ENCODE data around the gene TBC1D22A.
A peak's percentile ranks its signal among the peaks of the same experiment; 100 is the strongest.

Gene TBC1D22A

DNA sequence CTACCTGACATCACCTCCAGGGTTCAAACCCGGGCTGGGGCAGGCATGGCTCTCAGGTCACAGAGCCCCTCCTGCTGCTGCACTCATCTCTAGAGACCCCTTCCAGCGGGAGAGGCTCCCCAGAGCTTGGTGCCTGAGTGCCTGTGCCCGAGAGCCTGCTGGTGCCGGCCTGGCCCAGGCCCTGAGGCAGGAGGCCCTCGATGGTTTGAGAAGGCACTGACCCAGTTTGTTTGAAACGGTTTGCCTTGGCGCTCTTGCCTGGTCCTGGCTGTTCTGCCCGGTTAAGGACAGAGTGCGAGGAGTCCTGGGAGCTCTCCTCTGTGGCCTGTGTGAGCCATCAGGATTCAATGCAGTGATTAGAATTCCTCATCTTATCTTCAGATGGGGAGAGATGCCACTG, 88.9 kb downstream of the TBC1D22A start:
- H3K9me3 ChIP-seq (ENCODE audit: control insufficient read depth, low read length): no peaks in the 10 kb centered on the region

DNA sequence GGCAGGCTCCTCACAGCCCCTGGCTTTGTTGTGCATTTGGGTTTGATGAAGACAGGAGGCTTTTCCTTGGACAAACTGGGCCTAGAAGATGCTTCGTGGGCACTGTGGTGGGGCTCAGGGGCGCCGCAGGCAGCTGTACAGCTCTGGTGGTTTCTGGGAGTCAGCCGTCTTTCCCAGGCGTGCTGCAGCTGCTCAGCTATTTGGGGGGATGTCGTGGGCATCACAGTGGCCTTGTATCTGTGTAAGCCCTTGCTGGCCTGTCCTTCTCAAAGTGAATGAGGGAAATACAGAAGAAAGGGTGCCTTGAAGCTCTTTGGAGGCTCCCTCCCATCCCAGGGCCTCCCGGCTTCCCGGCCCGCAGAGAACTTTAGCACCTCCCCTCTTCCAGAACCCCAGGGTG, 89.5 kb downstream of the TBC1D22A start:
- no peaks in the 10 kb centered on the region for H3K27me3 ChIP-seq (replicated peaks; ENCODE audit: control insufficient read depth, insufficient read depth, low read length)
- H3K9ac ChIP-seq (ENCODE audit: low read length): no peak overlapping the region
- H3K4me3 ChIP-seq (ENCODE audit: low read length): no peak overlapping the region
- no peaks in the 10 kb centered on the region for H3K9me3 ChIP-seq (ENCODE audit: control insufficient read depth, low read length)
- H3K4me1 ChIP-seq (ENCODE audit: control insufficient read depth, insufficient read depth, low read length): no peaks in the 10 kb centered on the region
- no peak for DNase-seq (ENCODE audit: low read depth)
- no peaks in the 10 kb centered on the region for H3K36me3 ChIP-seq (ENCODE audit: control insufficient read depth, insufficient read depth, low read length, severe bottlenecking)

More for the DNA sequence above, 88.9 kb downstream of the TBC1D22A start:
- Histone ChIP-seq H3K4me1 (ENCODE audit: control insufficient read depth, insufficient read depth, low read length) (no peaks in the 10 kb centered on the region), H3K9ac (ENCODE audit: low read length) (no peak overlapping the region), H3K36me3 (ENCODE audit: control insufficient read depth, insufficient read depth, low read length, severe bottlenecking) (no peaks in the 10 kb centered on the region), H3K4me3 (ENCODE audit: low read length) (no peak overlapping the region), H3K27me3 (replicated peaks; ENCODE audit: control insufficient read depth, insufficient read depth, low read length) (no peaks in the 10 kb centered on the region)
- no peak for DNase-seq (ENCODE audit: low read depth)

DNA sequence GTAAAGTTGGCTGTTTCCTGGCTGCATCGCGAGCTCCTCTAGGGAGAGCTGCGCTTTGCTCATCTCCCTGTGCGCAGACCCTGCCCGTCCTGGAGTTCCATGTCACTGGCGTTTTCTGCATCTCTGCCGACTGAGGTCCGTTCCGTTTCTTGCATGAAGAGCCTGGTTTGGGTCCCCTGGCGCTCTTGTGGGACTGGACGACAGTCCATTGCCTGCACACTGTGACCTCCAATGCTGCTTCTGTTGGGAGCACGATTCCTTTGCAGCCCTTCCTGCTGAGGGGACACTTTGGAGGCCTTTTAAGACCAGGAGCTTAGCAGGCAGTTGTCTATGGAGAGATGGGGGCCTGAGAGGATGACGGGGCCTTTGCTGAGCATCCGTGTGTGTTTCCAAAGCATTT, 90.3 kb downstream of the TBC1D22A start:
- no peaks in the 10 kb centered on the region for H3K4me1 ChIP-seq (ENCODE audit: control insufficient read depth, insufficient read depth, low read length)
- no peaks in the 10 kb centered on the region for H3K27me3 ChIP-seq (replicated peaks; ENCODE audit: control insufficient read depth, insufficient read depth, low read length)
- no peak overlapping the region for H3K4me3 ChIP-seq (ENCODE audit: low read length)
- no peaks in the 10 kb centered on the region for H3K36me3 ChIP-seq (ENCODE audit: control insufficient read depth, insufficient read depth, low read length, severe bottlenecking)
- no peak overlapping the region for H3K9ac ChIP-seq (ENCODE audit: low read length)
- DNase-seq (ENCODE audit: low read depth): no peak
- no peaks in the 10 kb centered on the region for H3K9me3 ChIP-seq (ENCODE audit: control insufficient read depth, low read length)

DNA sequence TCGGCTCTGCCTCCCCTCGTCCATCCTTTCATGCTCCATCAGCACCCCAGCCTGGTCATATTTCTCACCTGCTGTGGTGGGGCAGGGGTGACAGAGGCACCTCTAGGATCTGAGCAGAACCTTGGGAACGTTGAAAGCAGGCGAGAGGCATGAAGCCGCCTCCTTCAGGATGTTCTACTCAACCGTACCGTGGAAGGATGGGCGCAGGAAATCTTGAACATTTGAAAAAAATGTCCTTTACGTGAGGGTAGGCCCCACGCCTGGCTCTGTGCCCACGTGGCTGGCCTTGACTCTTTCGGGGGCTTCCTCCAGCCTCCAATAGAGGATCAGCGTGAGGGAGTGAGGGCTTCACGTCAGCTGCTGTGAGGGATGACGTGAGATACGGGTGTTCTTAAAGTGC, 90.7 kb downstream of the TBC1D22A start:
- Histone ChIP-seq H3K27me3 (replicated peaks; ENCODE audit: control insufficient read depth, insufficient read depth, low read length) (no peaks in the 10 kb centered on the region), H3K36me3 (ENCODE audit: control insufficient read depth, insufficient read depth, low read length, severe bottlenecking) (no peaks in the 10 kb centered on the region), H3K4me1 (ENCODE audit: control insufficient read depth, insufficient read depth, low read length) (no peaks in the 10 kb centered on the region), H3K9ac (ENCODE audit: low read length) (no peak overlapping the region), H3K4me3 (ENCODE audit: low read length) (no peak overlapping the region), H3K9me3 (ENCODE audit: control insufficient read depth, low read length) (no peaks in the 10 kb centered on the region)
- DNase-seq (ENCODE audit: low read depth): no peak

DNA sequence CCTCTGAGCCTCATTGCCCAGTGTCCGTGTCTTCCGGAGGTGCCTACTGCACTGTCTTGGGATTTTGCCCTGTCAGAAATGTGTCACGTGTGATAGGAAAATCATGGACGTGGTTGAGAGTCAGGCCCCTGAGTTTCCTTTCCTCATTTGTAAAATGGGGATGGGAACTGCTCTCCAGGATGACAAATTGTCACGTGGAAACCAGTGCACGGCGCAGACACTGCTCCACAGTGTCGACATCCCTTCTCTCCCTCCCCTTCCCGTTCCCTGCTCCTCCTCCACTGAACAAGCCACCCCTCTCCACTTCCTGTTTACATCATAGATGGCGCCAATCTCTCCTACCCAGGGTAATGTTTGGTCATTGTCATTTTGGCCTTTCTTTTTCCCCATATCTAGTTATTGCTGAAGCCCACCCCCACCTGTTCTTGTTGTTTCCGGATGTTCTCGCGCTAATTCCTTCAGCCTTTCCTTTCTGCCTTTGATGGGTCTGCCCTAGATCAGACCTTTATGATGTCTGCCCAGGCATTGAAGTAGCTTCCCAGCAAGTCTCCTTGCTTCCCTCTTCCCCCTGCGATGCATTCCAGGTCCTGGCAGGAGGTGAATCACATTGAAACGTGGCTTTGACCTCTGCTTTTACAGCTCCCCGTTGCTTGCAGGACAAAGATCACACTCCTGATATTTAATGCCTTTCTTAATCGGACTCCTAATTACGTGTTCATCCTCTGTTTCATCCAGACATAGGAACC, 91.8 kb downstream of the TBC1D22A start:
- Histone ChIP-seq H3K9ac (ENCODE audit: low read length) (no peak overlapping the region), H3K4me1 (ENCODE audit: control insufficient read depth, insufficient read depth, low read length) (no peaks in the 10 kb centered on the region), H3K4me3 (ENCODE audit: low read length) (no peak overlapping the region), H3K9me3 (ENCODE audit: control insufficient read depth, low read length) (no peaks in the 10 kb centered on the region), H3K36me3 (ENCODE audit: control insufficient read depth, insufficient read depth, low read length, severe bottlenecking) (no peaks in the 10 kb centered on the region), H3K27me3 (replicated peaks; ENCODE audit: control insufficient read depth, insufficient read depth, low read length) (no peaks in the 10 kb centered on the region)
- no peak for DNase-seq (ENCODE audit: low read depth)

DNA sequence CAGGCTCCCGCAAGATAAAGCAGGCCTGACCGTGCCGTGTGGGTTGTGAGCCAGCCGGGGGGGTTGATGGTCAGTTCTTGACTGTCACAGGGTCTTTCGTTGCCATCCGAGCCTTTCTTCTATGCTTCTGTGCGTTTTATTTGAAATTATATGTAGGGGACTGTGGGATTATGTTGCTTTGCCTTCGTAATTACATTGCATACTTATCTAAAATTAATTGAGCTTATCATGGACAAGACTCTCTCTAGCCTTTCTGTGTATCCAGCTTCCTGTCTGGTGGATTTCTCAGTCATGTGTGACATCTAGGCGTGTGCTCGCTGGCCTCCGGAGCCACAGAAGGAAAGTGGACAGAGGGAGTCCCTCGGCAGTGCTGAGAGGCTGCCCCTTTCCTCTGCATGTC, 93.2 kb downstream of the TBC1D22A start:
- DNase-seq (ENCODE audit: low read depth): no peak
- Histone ChIP-seq H3K4me1 (ENCODE audit: control insufficient read depth, insufficient read depth, low read length) (no peaks in the 10 kb centered on the region), H3K36me3 (ENCODE audit: control insufficient read depth, insufficient read depth, low read length, severe bottlenecking) (no peaks in the 10 kb centered on the region), H3K27me3 (replicated peaks; ENCODE audit: control insufficient read depth, insufficient read depth, low read length) (no peaks in the 10 kb centered on the region), H3K9ac (ENCODE audit: low read length) (no peak overlapping the region), H3K9me3 (ENCODE audit: control insufficient read depth, low read length) (no peaks in the 10 kb centered on the region), H3K4me3 (ENCODE audit: low read length) (no peak overlapping the region)

DNA sequence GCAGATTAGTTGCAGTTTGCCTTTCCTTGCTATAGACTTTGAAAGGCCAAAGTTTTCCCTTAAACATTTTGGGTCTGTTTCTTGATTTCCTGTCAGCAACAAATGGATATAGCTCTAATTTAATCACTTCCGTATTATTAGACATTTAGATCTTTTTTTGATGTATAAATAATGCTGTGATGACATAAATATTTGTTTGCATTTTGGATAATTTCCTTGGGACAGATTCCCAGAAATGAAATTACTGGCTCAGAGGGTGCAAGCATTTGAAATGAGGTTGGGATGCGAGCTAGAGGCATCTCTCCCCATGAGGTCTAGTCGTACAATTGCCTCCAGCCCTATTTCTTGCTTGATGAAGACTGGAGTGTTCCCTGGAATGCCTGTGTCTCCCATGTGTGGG, 94.2 kb downstream of the TBC1D22A start:
- H3K36me3 ChIP-seq (ENCODE audit: control insufficient read depth, insufficient read depth, low read length, severe bottlenecking): no peaks in the 10 kb centered on the region
- no peaks in the 10 kb centered on the region for H3K9me3 ChIP-seq (ENCODE audit: control insufficient read depth, low read length)

DNA sequence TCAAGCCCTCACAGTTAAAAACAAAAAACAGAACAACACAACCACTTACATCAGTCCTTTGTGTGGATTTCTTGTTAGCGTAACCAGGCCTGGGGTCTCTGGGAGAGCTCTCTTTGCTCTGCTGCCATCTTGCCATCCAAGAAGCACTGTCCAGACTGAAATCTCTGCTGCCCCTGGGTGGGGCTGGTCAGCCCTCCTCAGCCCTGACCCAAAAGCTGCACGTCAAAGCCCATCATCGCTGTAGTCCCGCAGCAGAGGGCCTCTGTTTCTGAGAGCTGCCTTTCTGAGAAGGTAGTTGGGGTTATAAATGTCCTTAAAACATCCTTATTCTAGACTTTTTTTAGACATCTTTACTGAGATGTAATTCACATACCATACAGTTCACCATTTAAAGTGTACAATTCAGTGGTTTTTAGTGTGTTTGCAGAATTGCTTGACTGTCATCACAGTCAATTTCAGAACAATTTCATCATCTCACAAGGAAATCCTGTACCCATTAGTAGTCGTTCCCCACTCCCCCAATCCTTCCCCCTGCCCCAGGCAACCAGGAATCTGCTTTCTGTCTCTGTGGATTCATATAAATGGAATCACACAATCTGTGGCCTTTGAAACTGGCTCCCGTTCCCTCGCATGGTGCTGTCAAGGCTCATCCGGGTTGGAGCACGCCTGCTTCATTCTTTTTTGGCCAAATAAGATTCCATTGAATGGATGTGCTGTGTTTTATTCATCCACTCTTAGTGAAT, 94.9 kb downstream of the TBC1D22A start:
- DNase-seq (ENCODE audit: low read depth): peak; percentile 36
- Histone ChIP-seq H3K4me3 (ENCODE audit: low read length) (no peak overlapping the region), H3K9ac (ENCODE audit: low read length) (no peak overlapping the region), H3K36me3 (ENCODE audit: control insufficient read depth, insufficient read depth, low read length, severe bottlenecking) (no peaks in the 10 kb centered on the region), H3K27me3 (replicated peaks; ENCODE audit: control insufficient read depth, insufficient read depth, low read length) (no peaks in the 10 kb centered on the region), H3K4me1 (ENCODE audit: control insufficient read depth, insufficient read depth, low read length) (no peaks in the 10 kb centered on the region), H3K9me3 (ENCODE audit: control insufficient read depth, low read length) (no peaks in the 10 kb centered on the region)

More for the DNA sequence above, 94.2 kb downstream of the TBC1D22A start:
- Histone ChIP-seq H3K4me1 (ENCODE audit: control insufficient read depth, insufficient read depth, low read length) (no peaks in the 10 kb centered on the region), H3K4me3 (ENCODE audit: low read length) (no peak overlapping the region), H3K27me3 (replicated peaks; ENCODE audit: control insufficient read depth, insufficient read depth, low read length) (no peaks in the 10 kb centered on the region), H3K9ac (ENCODE audit: low read length) (no peak overlapping the region)
- no peak for DNase-seq (ENCODE audit: low read depth)

DNA sequence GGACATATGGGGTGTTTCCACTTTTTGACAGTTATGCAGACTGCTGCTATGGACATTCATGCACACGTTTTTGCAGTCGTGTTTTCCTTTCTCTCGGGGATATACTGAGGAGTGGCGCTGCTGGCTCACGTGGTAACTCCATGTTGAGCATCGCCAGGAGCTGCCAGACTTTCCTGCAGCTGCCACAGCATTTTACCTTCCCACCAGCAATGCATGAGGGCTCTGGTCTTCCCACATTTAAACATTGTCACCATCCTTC, 95.4 kb downstream of the TBC1D22A start:
- Histone ChIP-seq H3K4me3 (ENCODE audit: low read length) (no peak overlapping the region), H3K36me3 (ENCODE audit: control insufficient read depth, insufficient read depth, low read length, severe bottlenecking) (no peaks in the 10 kb centered on the region)
- DNase-seq (ENCODE audit: low read depth): no peak

DNA sequence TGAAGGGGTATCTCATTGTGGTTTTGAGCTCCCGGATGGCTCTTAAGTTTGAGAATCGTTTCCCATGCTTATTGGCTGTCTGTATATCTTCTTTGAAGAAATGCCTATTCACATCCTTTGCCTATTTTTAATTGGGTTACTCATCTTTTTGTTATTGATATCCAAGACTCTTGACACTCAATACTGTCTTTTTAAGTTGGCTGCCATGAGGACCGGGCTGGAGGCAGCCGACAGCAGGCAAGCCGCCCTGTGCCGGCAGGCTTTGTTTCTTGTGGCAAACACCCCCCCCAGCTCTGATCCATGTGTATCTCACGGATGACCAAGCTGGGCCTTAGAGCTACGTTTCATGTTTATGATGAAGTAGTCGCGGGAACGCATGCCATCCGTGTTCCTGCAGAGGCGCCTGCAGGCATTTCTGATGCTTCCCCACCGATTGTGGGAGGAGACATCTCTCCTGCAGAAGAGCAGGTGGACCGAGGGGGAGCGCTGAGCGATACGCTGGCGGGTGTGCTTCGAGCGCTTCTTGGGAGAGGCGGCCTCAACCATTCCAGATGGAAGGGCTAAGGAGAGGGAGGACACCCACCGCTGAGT, 95.8 kb downstream of the TBC1D22A start:
- H3K36me3 ChIP-seq (ENCODE audit: control insufficient read depth, insufficient read depth, low read length, severe bottlenecking): no peaks in the 10 kb centered on the region
- no peak overlapping the region for H3K9ac ChIP-seq (ENCODE audit: low read length)
- no peak overlapping the region for H3K4me3 ChIP-seq (ENCODE audit: low read length)
- H3K4me1 ChIP-seq (ENCODE audit: control insufficient read depth, insufficient read depth, low read length): no peaks in the 10 kb centered on the region
- no peaks in the 10 kb centered on the region for H3K27me3 ChIP-seq (replicated peaks; ENCODE audit: control insufficient read depth, insufficient read depth, low read length)
- DNase-seq (ENCODE audit: low read depth): no peak
- H3K9me3 ChIP-seq (ENCODE audit: control insufficient read depth, low read length): no peaks in the 10 kb centered on the region

More for the DNA sequence above, 95.4 kb downstream of the TBC1D22A start:
- Histone ChIP-seq H3K4me1 (ENCODE audit: control insufficient read depth, insufficient read depth, low read length) (no peaks in the 10 kb centered on the region), H3K27me3 (replicated peaks; ENCODE audit: control insufficient read depth, insufficient read depth, low read length) (no peaks in the 10 kb centered on the region), H3K9ac (ENCODE audit: low read length) (no peak overlapping the region), H3K9me3 (ENCODE audit: control insufficient read depth, low read length) (no peaks in the 10 kb centered on the region)

DNA sequence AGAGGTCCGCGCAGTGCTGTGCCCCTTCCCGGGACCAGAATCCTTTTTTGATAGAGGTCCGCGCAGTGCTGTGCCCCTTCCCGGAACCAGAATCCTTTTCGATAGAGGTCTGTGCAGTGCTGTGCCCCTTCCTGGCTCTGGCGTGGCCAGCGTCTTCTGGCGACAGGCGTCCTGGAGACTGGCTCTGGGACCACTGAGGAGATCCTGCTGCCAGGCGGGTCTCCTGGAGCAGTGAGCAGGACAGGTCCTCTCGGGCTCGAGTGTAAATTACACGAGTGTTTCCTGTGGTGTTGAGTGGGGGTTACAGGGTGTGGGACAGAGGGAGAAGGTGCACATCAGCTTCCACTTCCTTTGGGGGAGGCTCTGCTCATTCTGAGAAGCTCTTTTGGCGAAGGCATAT, 98.1 kb downstream of the TBC1D22A start:
- H3K4me3 ChIP-seq (ENCODE audit: low read length): no peak overlapping the region
- no peaks in the 10 kb centered on the region for H3K4me1 ChIP-seq (ENCODE audit: control insufficient read depth, insufficient read depth, low read length)
- H3K36me3 ChIP-seq (ENCODE audit: control insufficient read depth, insufficient read depth, low read length, severe bottlenecking): no peaks in the 10 kb centered on the region
- H3K27me3 ChIP-seq (replicated peaks; ENCODE audit: control insufficient read depth, insufficient read depth, low read length): no peaks in the 10 kb centered on the region
- H3K9me3 ChIP-seq (ENCODE audit: control insufficient read depth, low read length): no peaks in the 10 kb centered on the region
- DNase-seq (ENCODE audit: low read depth): no peak
- no peak overlapping the region for H3K9ac ChIP-seq (ENCODE audit: low read length)

Data from adipocyte (in vitro differentiated cells).